ENCODE data around the gene RDH16.
A peak's percentile ranks its signal among the peaks of the same experiment; 100 is the strongest.
"Not testable (repeated sequence)": the region's sequence is repeated elsewhere in the genome, so short reads cannot be mapped to it uniquely, and the experiment has no call there.

RDH16 gene

GRCh38 chr12:56989861-56990610 is 32.6 kb upstream of the RDH16 start:
- no peak overlapping the region for H3K27ac ChIP-seq
- H3K9me3 ChIP-seq (ENCODE audit: control insufficient read depth, low read length): no peaks in the 10 kb centered on the region
- no peak overlapping the region for H3K4me2 ChIP-seq (ENCODE audit: low read length)
- no peak overlapping the region for H2AFZ ChIP-seq
- no peaks in the 10 kb centered on the region for H3K27me3 ChIP-seq (ENCODE audit: control insufficient read depth, insufficient read depth, low read length)
- no peak overlapping the region for H3K9ac ChIP-seq
- no peaks in the 10 kb centered on the region for H3K36me3 ChIP-seq (ENCODE audit: control insufficient read depth, insufficient read depth, low read length)
- TF ChIP-seq CTCF (IDR thresholded peaks at IDR 0.05): no peak
- peaks cover 7% of the 10 kb centered on the region for H3K4me1 ChIP-seq
- no peaks in the 10 kb centered on the region for H3K79me2 ChIP-seq
- H3K4me3 ChIP-seq (ENCODE audit: low read depth, low read length): no peak overlapping the region

- Histone ChIP-seq H3K36me3 (ENCODE audit: control insufficient read depth, insufficient read depth, low read length) (no peaks in the 10 kb centered on the region), H3K4me3 (ENCODE audit: low read depth, low read length) (no peak overlapping the region), H2AFZ (no peak overlapping the region), H3K9ac (no peak overlapping the region), H3K9me3 (ENCODE audit: control insufficient read depth, low read length) (no peaks in the 10 kb centered on the region), H3K27me3 (ENCODE audit: control insufficient read depth, insufficient read depth, low read length) (no peaks in the 10 kb centered on the region), H3K27ac (no peak overlapping the region), H3K79me2 (no peaks in the 10 kb centered on the region), H3K4me2 (ENCODE audit: low read length) (no peak overlapping the region), H3K4me1 (peaks cover 7% of the 10 kb centered on the region)
- no peak for TF ChIP-seq CTCF (IDR thresholded peaks at IDR 0.05)
Observed at GRCh38 chr12:56988207-56988739, 30.9 kb upstream of the RDH16 start.

GRCh38 chr12:56987551-56988053 is 30.2 kb upstream of the RDH16 start:
- no peak overlapping the region for H3K4me3 ChIP-seq (ENCODE audit: low read depth, low read length)
- no peaks in the 10 kb centered on the region for H3K36me3 ChIP-seq (ENCODE audit: control insufficient read depth, insufficient read depth, low read length)
- H2AFZ ChIP-seq: peak overlapping the region; percentile 60
- peak; percentile 97 for TF ChIP-seq CTCF (IDR thresholded peaks at IDR 0.05)
- H3K9ac ChIP-seq: no peak overlapping the region
- no peaks in the 10 kb centered on the region for H3K9me3 ChIP-seq (ENCODE audit: control insufficient read depth, low read length)
- no peaks in the 10 kb centered on the region for H3K27me3 ChIP-seq (ENCODE audit: control insufficient read depth, insufficient read depth, low read length)
- H3K4me2 ChIP-seq (ENCODE audit: low read length): no peak overlapping the region
- peaks cover 7% of the 10 kb centered on the region for H3K4me1 ChIP-seq
- no peaks in the 10 kb centered on the region for H3K79me2 ChIP-seq
- H3K27ac ChIP-seq: no peak overlapping the region

- TF ChIP-seq CTCF (IDR thresholded peaks at IDR 0.05): no peak
- no peak overlapping the region for H3K4me3 ChIP-seq (ENCODE audit: low read depth, low read length)
- no peak overlapping the region for H3K4me2 ChIP-seq (ENCODE audit: low read length)
- H3K27me3 ChIP-seq (ENCODE audit: control insufficient read depth, insufficient read depth, low read length): no peaks in the 10 kb centered on the region
- H3K27ac ChIP-seq: no peak overlapping the region
- no peak overlapping the region for H3K9ac ChIP-seq
- no peaks in the 10 kb centered on the region for H3K36me3 ChIP-seq (ENCODE audit: control insufficient read depth, insufficient read depth, low read length)
- no peaks in the 10 kb centered on the region for H3K79me2 ChIP-seq
- peaks cover 7% of the 10 kb centered on the region for H3K4me1 ChIP-seq
- H3K9me3 ChIP-seq (ENCODE audit: control insufficient read depth, low read length): no peaks in the 10 kb centered on the region
- H2AFZ ChIP-seq: peak overlapping the region; percentile 45
Observed at GRCh38 chr12:56987011-56987410, 29.6 kb upstream of the RDH16 start.

GRCh38 chr12:56985714-56986113 is 28.3 kb upstream of the RDH16 start:
- not testable (repeated sequence) for H3K9me3 ChIP-seq (ENCODE audit: control insufficient read depth, low read length); H3K27ac ChIP-seq; H3K4me3 ChIP-seq (ENCODE audit: low read depth, low read length); H3K79me2 ChIP-seq; H3K27me3 ChIP-seq (ENCODE audit: control insufficient read depth, insufficient read depth, low read length); H3K4me2 ChIP-seq (ENCODE audit: low read length); H3K4me1 ChIP-seq; H3K9ac ChIP-seq; H3K36me3 ChIP-seq (ENCODE audit: control insufficient read depth, insufficient read depth, low read length)
- peak overlapping the region; percentile 48 for H2AFZ ChIP-seq
